ES-I3 (cell line): ENCODE measurements around the gene PTPRE.

ENCODE experiments used
- H3K36me3 ChIP-seq: 2 replicates; pipeline ENCODE4 v1.6.1; 2013; ENCODE audit warnings: mild to moderate bottlenecking, low read length, control low read depth, moderate library complexity; ENCODE audit not compliant: insufficient read depth
- H3K4me1 ChIP-seq: 2 replicates; pipeline ENCODE4 v1.6.1; 2013; ENCODE audit warnings: mild to moderate bottlenecking, control low read depth, low read length; ENCODE audit not compliant: insufficient read depth
- H3K9ac ChIP-seq: 2 replicates; pipeline ENCODE4 v1.6.1; 2013; ENCODE audit warnings: low read depth, mild to moderate bottlenecking, low read length, moderate library complexity
- H3K9me3 ChIP-seq: 2 replicates; pipeline ENCODE4 v1.6.1; 2013; ENCODE audit warnings: mild to moderate bottlenecking, low read length, moderate library complexity; ENCODE audit not compliant: control insufficient read depth, insufficient read depth

Gene PTPRE

GRCh38 chr10:128067691-128068397 lies 160.9 kb downstream of the PTPRE start:
- no peak overlapping the region for H3K9ac ChIP-seq
- peaks cover 17% of the 10 kb centered on the region for H3K4me1 ChIP-seq
- H3K36me3 ChIP-seq: no peaks in the 10 kb centered on the region
- no peaks in the 10 kb centered on the region for H3K9me3 ChIP-seq

GRCh38 chr10:128068398-128069285 lies 161.7 kb downstream of the PTPRE start:
- Histone ChIP-seq H3K9me3 (no peaks in the 10 kb centered on the region), H3K4me1 (peaks cover 9% of the 10 kb centered on the region; the same call in 1 of the 2 replicates), H3K9ac (no peak overlapping the region), H3K36me3 (no peaks in the 10 kb centered on the region)

GRCh38 chr10:128069351-128070051 lies 162.6 kb downstream of the PTPRE start:
- Histone ChIP-seq H3K9ac (no peak overlapping the region), H3K9me3 (no peaks in the 10 kb centered on the region), H3K4me1 (peaks cover under 1% of the 10 kb centered on the region; the same call in 1 of the 2 replicates), H3K36me3 (no peaks in the 10 kb centered on the region)

- Histone ChIP-seq H3K4me1 (no peaks in the 10 kb centered on the region), H3K9ac (no peak overlapping the region), H3K36me3 (no peaks in the 10 kb centered on the region), H3K9me3 (no peaks in the 10 kb centered on the region)
Observed at GRCh38 chr10:128070161-128070560, 163.3 kb downstream of the PTPRE start.

GRCh38 chr10:128070721-128071416 lies 164.0 kb downstream of the PTPRE start:
- Histone ChIP-seq H3K4me1 (no peaks in the 10 kb centered on the region), H3K9me3 (no peaks in the 10 kb centered on the region), H3K9ac (no peak overlapping the region), H3K36me3 (no peaks in the 10 kb centered on the region)

- H3K9ac ChIP-seq: no peak overlapping the region
- no peaks in the 10 kb centered on the region for H3K36me3 ChIP-seq
- H3K9me3 ChIP-seq: no peaks in the 10 kb centered on the region
- H3K4me1 ChIP-seq: no peaks in the 10 kb centered on the region
Observed at GRCh38 chr10:128071417-128071782, 164.5 kb downstream of the PTPRE start.

DNA sequence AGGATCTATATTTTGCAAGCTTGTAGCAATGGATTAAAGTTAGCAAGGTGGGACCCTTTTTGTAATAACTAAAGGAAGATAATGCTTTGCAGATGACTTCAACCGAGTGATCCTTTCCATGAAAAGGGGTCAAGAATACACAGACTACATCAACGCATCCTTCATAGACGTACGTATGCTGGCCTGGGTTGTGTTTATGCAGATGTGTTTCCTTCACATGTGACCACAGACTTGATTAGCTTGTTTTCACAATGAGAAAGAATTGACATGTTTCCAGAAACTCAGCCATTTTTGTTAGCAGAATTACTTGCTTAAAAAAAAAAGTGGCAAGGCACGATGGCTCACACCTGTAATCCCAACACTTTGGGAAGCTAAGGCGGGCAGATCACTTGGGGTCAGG lies 165.1 kb downstream of the PTPRE start:
- Histone ChIP-seq H3K9ac (no peak overlapping the region), H3K4me1 (no peaks in the 10 kb centered on the region), H3K9me3 (no peaks in the 10 kb centered on the region), H3K36me3 (no peaks in the 10 kb centered on the region)

- H3K36me3 ChIP-seq: no peaks in the 10 kb centered on the region
- no peaks in the 10 kb centered on the region for H3K4me1 ChIP-seq
- no peaks in the 10 kb centered on the region for H3K9me3 ChIP-seq
- H3K9ac ChIP-seq: no peak overlapping the region
Observed at GRCh38 chr10:128072941-128073645, 166.2 kb downstream of the PTPRE start.

DNA sequence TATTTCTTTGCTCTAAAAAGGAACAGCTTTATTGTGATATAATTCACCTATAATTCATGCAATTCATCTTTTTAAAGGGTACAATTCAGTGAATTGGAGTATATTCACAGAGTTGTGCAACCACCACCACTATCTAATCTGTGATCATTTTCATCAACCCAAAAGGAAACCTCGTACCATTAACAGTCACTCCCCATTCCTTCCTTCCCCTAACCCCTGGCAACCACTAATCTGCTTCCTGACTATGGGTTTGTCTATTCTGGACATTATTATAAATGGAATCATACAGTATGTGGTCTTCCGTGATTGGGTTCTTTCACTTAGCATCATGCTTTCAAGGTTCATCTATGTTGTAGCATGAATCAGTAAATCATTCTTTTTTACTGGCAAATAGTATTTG lies 167.0 kb downstream of the PTPRE start:
- Histone ChIP-seq H3K9me3 (no peaks in the 10 kb centered on the region), H3K4me1 (no peaks in the 10 kb centered on the region), H3K9ac (no peak overlapping the region), H3K36me3 (no peaks in the 10 kb centered on the region)

- Histone ChIP-seq H3K9ac (no peak overlapping the region), H3K9me3 (no peaks in the 10 kb centered on the region), H3K36me3 (no peaks in the 10 kb centered on the region), H3K4me1 (no peaks in the 10 kb centered on the region)
Observed at GRCh38 chr10:128074589-128074988, 167.7 kb downstream of the PTPRE start.

DNA sequence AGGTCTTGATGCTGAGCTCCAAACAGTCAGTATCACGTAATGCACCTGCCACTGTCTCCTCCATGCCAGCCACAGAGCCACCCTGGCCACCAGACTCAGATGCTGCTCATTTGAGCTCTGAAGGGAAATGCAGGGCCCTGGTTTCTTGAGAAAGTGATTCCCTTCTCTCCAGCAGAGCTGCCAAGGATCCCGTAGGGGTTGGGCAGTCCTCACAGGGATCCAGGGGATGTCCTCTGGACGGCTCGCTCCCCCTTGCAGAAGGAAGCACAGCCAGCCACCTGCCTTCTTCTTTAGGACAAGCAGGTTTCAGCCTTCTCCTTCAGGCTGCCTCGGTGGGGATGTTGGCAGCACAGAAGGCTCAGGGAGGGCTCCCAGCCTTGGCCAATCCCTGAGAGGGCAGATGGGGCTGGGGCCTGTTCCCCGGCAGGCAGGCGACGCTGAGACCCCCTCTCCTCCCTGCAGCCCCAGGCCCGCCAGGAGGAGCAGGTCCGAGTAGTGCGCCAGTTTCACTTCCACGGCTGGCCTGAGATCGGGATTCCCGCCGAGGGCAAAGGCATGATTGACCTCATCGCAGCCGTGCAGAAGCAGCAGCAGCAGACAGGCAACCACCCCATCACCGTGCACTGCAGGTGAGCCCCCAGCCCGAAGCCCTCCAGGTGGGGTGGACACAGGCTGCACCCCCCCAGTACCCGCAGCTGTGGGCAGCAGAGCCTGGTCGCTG lies 170.4 kb downstream of the PTPRE start:
- Histone ChIP-seq H3K9me3 (no peaks in the 10 kb centered on the region), H3K4me1 (no peaks in the 10 kb centered on the region), H3K36me3 (no peaks in the 10 kb centered on the region), H3K9ac (no peak overlapping the region)

- H3K9me3 ChIP-seq: no peaks in the 10 kb centered on the region
- no peaks in the 10 kb centered on the region for H3K36me3 ChIP-seq
- no peak overlapping the region for H3K9ac ChIP-seq
- no peaks in the 10 kb centered on the region for H3K4me1 ChIP-seq
Observed at GRCh38 chr10:128078136-128078969, 171.4 kb downstream of the PTPRE start.
